SU-DHL-6 (cell line): ENCODE measurements around the gene ETV3L.

Source experiments
- CTCF ChIP-seq: fragments of 200-600 bp; sonication (generic); IDR thresholded peaks from one replicate; pipeline ENCODE4 v1.5.1; 2017; ENCODE audit warnings: antibody characterized with exemption, mild to moderate bottlenecking, low read length, moderate library complexity; ENCODE audit not compliant: insufficient read depth, poor library complexity, severe bottlenecking
- EZH2phosphoT487 ChIP-seq: fragments of 200-600 bp; sonication (generic), shearing (Covaris generic); conservative IDR thresholded peaks from 2 replicates; pipeline ENCODE4 v1.6.1; 2018; ENCODE audit warnings: mild to moderate bottlenecking, antibody characterized with exemption, low read length, moderate library complexity, mixed read lengths

DNA sequence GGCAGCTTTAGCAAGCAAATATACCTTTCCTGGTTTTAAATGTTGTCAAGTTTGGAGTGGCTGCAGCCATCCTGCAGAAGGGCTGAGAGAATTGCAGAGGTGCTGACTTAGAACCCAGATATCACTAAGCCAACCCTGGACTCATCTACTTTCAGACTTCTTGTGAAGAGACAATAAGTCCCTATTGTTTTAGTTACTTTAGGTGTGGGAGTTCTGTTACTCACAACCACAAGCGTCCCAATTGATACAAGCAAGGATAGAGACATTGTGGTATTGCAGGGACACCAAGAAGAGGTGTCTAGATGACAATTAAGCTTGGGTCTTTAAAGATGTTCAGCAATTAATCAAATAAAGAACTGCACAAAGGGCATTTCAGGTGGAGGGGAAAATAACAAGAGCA, 47.4 kb upstream of the ETV3L start:
- TF ChIP-seq CTCF (no peak), EZH2phosphoT487 (no peak)
